Stimulated activated CD8-positive, alpha-beta memory T cell treated with anti-CD3 and anti-CD28 coated beads, Interleukin-7, amount 100 ng/mL, for 24 hours (primary cell): ENCODE data around the gene PPP2R5C.

Experiments used
- DNase-seq: peaks from one replicate; pipeline ENCODE4 v3.0.0-alpha.2; 2020; ENCODE audit warnings: low read depth

Gene PPP2R5C

GRCh38 chr14:101840649-101841369, 79.3 kb downstream of the PPP2R5C start:
- DNase-seq = no peak

- no peak for DNase-seq
Observed at GRCh38 chr14:101843038-101843437, 81.5 kb downstream of the PPP2R5C start.

GRCh38 chr14:101843665-101844064, 82.2 kb downstream of the PPP2R5C start:
- no peak for DNase-seq

GRCh38 chr14:101844219-101844618, 82.7 kb downstream of the PPP2R5C start:
- DNase-seq = no peak

- no peak for DNase-seq
Observed at GRCh38 chr14:101844751-101845150, 83.2 kb downstream of the PPP2R5C start.

- no peak for DNase-seq
Observed at GRCh38 chr14:101845496-101845895, 84.0 kb downstream of the PPP2R5C start.

- DNase-seq = no peak
Observed at GRCh38 chr14:101845896-101846295, 84.4 kb downstream of the PPP2R5C start.

GRCh38 chr14:101849125-101849524, 87.6 kb downstream of the PPP2R5C start:
- no peak for DNase-seq

GRCh38 chr14:101849640-101850039, 88.1 kb downstream of the PPP2R5C start:
- no peak for DNase-seq

GRCh38 chr14:101851183-101851582, 89.7 kb downstream of the PPP2R5C start:
- DNase-seq = no peak

- DNase-seq = no peak
Observed at GRCh38 chr14:101851736-101852405, 90.4 kb downstream of the PPP2R5C start.

GRCh38 chr14:101852785-101853184, 91.3 kb downstream of the PPP2R5C start:
- no peak for DNase-seq

GRCh38 chr14:101853455-101854018, 92.0 kb downstream of the PPP2R5C start:
- DNase-seq = no peak

- no peak for DNase-seq
Observed at GRCh38 chr14:101854366-101854765, 92.9 kb downstream of the PPP2R5C start.

GRCh38 chr14:101855958-101856357, 94.4 kb downstream of the PPP2R5C start:
- DNase-seq = no peak

GRCh38 chr14:101856536-101856935, 95.0 kb downstream of the PPP2R5C start:
- no peak for DNase-seq

- no peak for DNase-seq
Observed at GRCh38 chr14:101857226-101857625, 95.7 kb downstream of the PPP2R5C start.

- no peak for DNase-seq
Observed at GRCh38 chr14:101858791-101859537, 97.5 kb downstream of the PPP2R5C start.

- no peak for DNase-seq
Observed at GRCh38 chr14:101859538-101859902, 98.0 kb downstream of the PPP2R5C start.

GRCh38 chr14:101859958-101860357, 98.4 kb downstream of the PPP2R5C start:
- no peak for DNase-seq

GRCh38 chr14:101861464-101861863, 100.0 kb downstream of the PPP2R5C start:
- DNase-seq = no peak

- no peak for DNase-seq
Observed at GRCh38 chr14:101862177-101862576, 100.7 kb downstream of the PPP2R5C start.

GRCh38 chr14:101862711-101863110, 101.2 kb downstream of the PPP2R5C start:
- DNase-seq = no peak
